ENCODE data around the gene ZNF213.

ZNF213 gene

GRCh38 chr16:3119701-3120408 is 15.0 kb upstream of the ZNF213 start:
- H3K9me3 ChIP-seq (ENCODE audit: low read length): no peaks in the 10 kb centered on the region
- H3K4me3 ChIP-seq (ENCODE audit: low read depth, low read length, poor library complexity, severe bottlenecking): no peak overlapping the region
- H3K9ac ChIP-seq (ENCODE audit: low read length): no peak overlapping the region
- no peak overlapping the region for H3K4me2 ChIP-seq (ENCODE audit: low read length)
- H3K9me2 ChIP-seq (ENCODE audit: low read depth, low read length): no peaks in the 10 kb centered on the region
- H2AFZ ChIP-seq (ENCODE audit: low read length): no peak overlapping the region
- H3K36me3 ChIP-seq (ENCODE audit: insufficient read depth, low read length): no peaks in the 10 kb centered on the region
- H3K27me3 ChIP-seq (ENCODE audit: insufficient read depth, low read length): peaks cover 13% of the 10 kb centered on the region; the same call in 1 of the 2 replicates
- H4K20me1 ChIP-seq (ENCODE audit: insufficient read depth, low read length): no peaks in the 10 kb centered on the region
- TF ChIP-seq CTCF (IDR thresholded peaks at IDR 0.05; ENCODE audit: low read length) (no peak), EZH2 (IDR thresholded peaks at IDR 0.05; ENCODE audit: borderline replicate concordance, low read length) (no peak)
- H3F3A ChIP-seq (ENCODE audit: insufficient read depth, low read length): no peaks in the 10 kb centered on the region
- no peak overlapping the region for H3K27ac ChIP-seq (ENCODE audit: low read depth, low read length, poor library complexity, severe bottlenecking)
- no peaks in the 10 kb centered on the region for H3K79me2 ChIP-seq (ENCODE audit: insufficient read depth, low read length)
- peaks cover 8% of the 10 kb centered on the region for H3K4me1 ChIP-seq (ENCODE audit: insufficient read depth, low read length, severe bottlenecking)

- H3K9ac ChIP-seq (ENCODE audit: low read length): no peak overlapping the region
- H3F3A ChIP-seq (ENCODE audit: insufficient read depth, low read length): no peaks in the 10 kb centered on the region
- H3K27me3 ChIP-seq (ENCODE audit: insufficient read depth, low read length): peaks cover 7% of the 10 kb centered on the region; the same call in 1 of the 2 replicates
- H3K36me3 ChIP-seq (ENCODE audit: insufficient read depth, low read length): no peaks in the 10 kb centered on the region
- H3K9me3 ChIP-seq (ENCODE audit: low read length): no peaks in the 10 kb centered on the region
- H3K4me1 ChIP-seq (ENCODE audit: insufficient read depth, low read length, severe bottlenecking): peaks cover 13% of the 10 kb centered on the region
- TF ChIP-seq EZH2 (IDR thresholded peaks at IDR 0.05; ENCODE audit: borderline replicate concordance, low read length) (no peak), CTCF (IDR thresholded peaks at IDR 0.05; ENCODE audit: low read length) (no peak)
- H3K9me2 ChIP-seq (ENCODE audit: low read depth, low read length): no peaks in the 10 kb centered on the region
- no peak overlapping the region for H3K27ac ChIP-seq (ENCODE audit: low read depth, low read length, poor library complexity, severe bottlenecking)
- no peak overlapping the region for H3K4me3 ChIP-seq (ENCODE audit: low read depth, low read length, poor library complexity, severe bottlenecking)
- H3K79me2 ChIP-seq (ENCODE audit: insufficient read depth, low read length): no peaks in the 10 kb centered on the region
- no peak overlapping the region for H3K4me2 ChIP-seq (ENCODE audit: low read length)
- no peak overlapping the region for H2AFZ ChIP-seq (ENCODE audit: low read length)
- H4K20me1 ChIP-seq (ENCODE audit: insufficient read depth, low read length): no peaks in the 10 kb centered on the region
Measured at GRCh38 chr16:3120435-3120834, 14.4 kb upstream of the ZNF213 start.

GRCh38 chr16:3121851-3122467 is 12.9 kb upstream of the ZNF213 start:
- H3K9ac ChIP-seq (ENCODE audit: low read length): no peak overlapping the region
- H2AFZ ChIP-seq (ENCODE audit: low read length): no peak overlapping the region
- H3K4me3 ChIP-seq (ENCODE audit: low read depth, low read length, poor library complexity, severe bottlenecking): no peak overlapping the region
- H4K20me1 ChIP-seq (ENCODE audit: insufficient read depth, low read length): no peaks in the 10 kb centered on the region
- TF ChIP-seq EZH2 (IDR thresholded peaks at IDR 0.05; ENCODE audit: borderline replicate concordance, low read length) (no peak), CTCF (IDR thresholded peaks at IDR 0.05; ENCODE audit: low read length) (no peak)
- no peak overlapping the region for H3K27ac ChIP-seq (ENCODE audit: low read depth, low read length, poor library complexity, severe bottlenecking)
- 0 out of 2 replicates have a peak, but pooled peaks cover 4% of the 10 kb centered on the region for H3K27me3 ChIP-seq (ENCODE audit: insufficient read depth, low read length)
- H3K9me2 ChIP-seq (ENCODE audit: low read depth, low read length): no peaks in the 10 kb centered on the region
- no peaks in the 10 kb centered on the region for H3K36me3 ChIP-seq (ENCODE audit: insufficient read depth, low read length)
- H3K79me2 ChIP-seq (ENCODE audit: insufficient read depth, low read length): no peaks in the 10 kb centered on the region
- no peaks in the 10 kb centered on the region for H3K9me3 ChIP-seq (ENCODE audit: low read length)
- no peaks in the 10 kb centered on the region for H3F3A ChIP-seq (ENCODE audit: insufficient read depth, low read length)
- peaks cover 13% of the 10 kb centered on the region for H3K4me1 ChIP-seq (ENCODE audit: insufficient read depth, low read length, severe bottlenecking)
- no peak overlapping the region for H3K4me2 ChIP-seq (ENCODE audit: low read length)

All from OCI-LY1 (cell line).